Bronchial epithelial cell (primary cell): ENCODE measurements around the gene FTCD. TPM values are rescaled to one million over a fixed set of nuclear protein-coding genes. Genes with fewer than 3 reads are reported as not detected.
A peak's percentile ranks its signal among the peaks of the same experiment; 100 is the strongest.
"Not testable (repeated sequence)": the region's sequence is repeated elsewhere in the genome, so short reads cannot be mapped to it uniquely, and the experiment has no call there.

ENCODE experiments used
- DNase-seq: peaks from one replicate; pipeline ENCODE4 v3.0.0-alpha.2; 2010; ENCODE audit warnings: low read depth
- FAIRE-seq: peaks from 2 replicates; lab custom pipeline; 2011; peaks lifted over from hg19 to GRCh38; lab: Jason Lieb, UNC
- H3K27me3 ChIP-seq: 2 replicates; pipeline ENCODE4 v1.5.1; 2011; ENCODE audit warnings: low read length; ENCODE audit not compliant: control insufficient read depth, insufficient read depth
- H3K36me3 ChIP-seq: 2 replicates; pipeline ENCODE4 v1.5.1; 2011; ENCODE audit warnings: low read length; ENCODE audit not compliant: control insufficient read depth, insufficient read depth
- H3K4me3 ChIP-seq: 2 replicates; pipeline ENCODE4 v1.5.1; 2011; ENCODE audit warnings: mild to moderate bottlenecking, low read depth, low read length, control low read depth
- CTCF ChIP-seq: IDR thresholded peaks from 2 replicates; pipeline ENCODE4 v1.5.1; 2011; ENCODE audit warnings: mild to moderate bottlenecking, moderate library complexity, low read length, control low read depth, inconsistent platforms; ENCODE audit not compliant: insufficient read depth, severe bottlenecking
- total RNA-seq: library from RNA; depleted of rRNA; stranded (reverse); fragments of >200 nt; gene quantifications from 2 replicates; pipeline ENCODE4 v1.2.1, GENCODE V29; 2014

The FTCD gene
- total RNA-seq, 1 donor from 2014 or later = not detected

- H3K4me3 ChIP-seq = no peak overlapping the region
- H3K36me3 ChIP-seq = no peaks in the 10 kb centered on the region
- DNase-seq (no peak), FAIRE-seq (no peak)
- no peaks in the 10 kb centered on the region for H3K27me3 ChIP-seq
- no peak for TF ChIP-seq CTCF
These were observed 45.8 kb downstream of the FTCD start for GRCh38 chr21:46109313-46110221.

GRCh38 chr21:46108827-46109312 is 46.5 kb downstream of the FTCD start:
- no peak for TF ChIP-seq CTCF
- Histone ChIP-seq H3K36me3 (no peaks in the 10 kb centered on the region), H3K27me3 (no peaks in the 10 kb centered on the region), H3K4me3 (no peak overlapping the region)
- no peak for FAIRE-seq
- no peak for DNase-seq

GRCh38 chr21:46107376-46107775 is 48.0 kb downstream of the FTCD start:
- not testable (repeated sequence) for H3K27me3 ChIP-seq, FAIRE-seq, H3K4me3 ChIP-seq, DNase-seq, H3K36me3 ChIP-seq

GRCh38 chr21:46104104-46104503 is 51.3 kb downstream of the FTCD start:
- TF ChIP-seq CTCF = no peak
- FAIRE-seq = no peak
- no peak for DNase-seq

GRCh38 chr21:46100906-46101305 is 54.5 kb downstream of the FTCD start:
- FAIRE-seq = no peak
- Histone ChIP-seq H3K27me3 (peaks cover 2% of the 10 kb centered on the region), H3K4me3 (no peak overlapping the region), H3K36me3 (no peaks in the 10 kb centered on the region)
- no peak for TF ChIP-seq CTCF
- no peak for DNase-seq

More at GRCh38 chr21:46104104-46104503, 51.3 kb downstream of the FTCD start:
- Histone ChIP-seq H3K4me3 (no peak overlapping the region), H3K27me3 (no peaks in the 10 kb centered on the region), H3K36me3 (no peaks in the 10 kb centered on the region)

GRCh38 chr21:46100426-46100825 is 55.0 kb downstream of the FTCD start:
- Histone ChIP-seq H3K36me3 (no peaks in the 10 kb centered on the region), H3K27me3 (peaks cover 2% of the 10 kb centered on the region), H3K4me3 (no peak overlapping the region)
- DNase-seq = no peak
- FAIRE-seq = peak; percentile 73
- TF ChIP-seq CTCF = no peak
